ENCODE measurements around the gene SCO1.

Gene SCO1

DNA sequence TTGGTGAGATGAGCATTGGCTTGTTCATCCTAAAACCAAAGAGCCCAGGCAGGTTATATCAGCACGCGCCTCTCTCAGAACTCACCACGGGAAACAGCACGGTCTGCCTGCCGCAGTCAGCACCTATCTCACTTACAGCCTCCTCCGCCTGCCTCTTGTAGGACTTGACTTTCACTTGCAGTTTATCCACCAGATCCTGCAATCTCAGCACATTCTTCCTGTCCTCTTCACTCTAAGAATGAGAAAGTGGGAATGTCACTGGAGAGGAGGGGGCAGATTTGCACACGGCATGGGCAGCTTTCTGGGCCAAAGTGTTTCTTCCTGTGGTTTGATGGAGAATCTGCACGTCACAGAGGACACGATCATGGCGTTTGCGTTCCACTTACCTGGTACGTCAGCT is 67.6 kb downstream of the SCO1 start:
- TF ChIP-seq, protein P1, sequence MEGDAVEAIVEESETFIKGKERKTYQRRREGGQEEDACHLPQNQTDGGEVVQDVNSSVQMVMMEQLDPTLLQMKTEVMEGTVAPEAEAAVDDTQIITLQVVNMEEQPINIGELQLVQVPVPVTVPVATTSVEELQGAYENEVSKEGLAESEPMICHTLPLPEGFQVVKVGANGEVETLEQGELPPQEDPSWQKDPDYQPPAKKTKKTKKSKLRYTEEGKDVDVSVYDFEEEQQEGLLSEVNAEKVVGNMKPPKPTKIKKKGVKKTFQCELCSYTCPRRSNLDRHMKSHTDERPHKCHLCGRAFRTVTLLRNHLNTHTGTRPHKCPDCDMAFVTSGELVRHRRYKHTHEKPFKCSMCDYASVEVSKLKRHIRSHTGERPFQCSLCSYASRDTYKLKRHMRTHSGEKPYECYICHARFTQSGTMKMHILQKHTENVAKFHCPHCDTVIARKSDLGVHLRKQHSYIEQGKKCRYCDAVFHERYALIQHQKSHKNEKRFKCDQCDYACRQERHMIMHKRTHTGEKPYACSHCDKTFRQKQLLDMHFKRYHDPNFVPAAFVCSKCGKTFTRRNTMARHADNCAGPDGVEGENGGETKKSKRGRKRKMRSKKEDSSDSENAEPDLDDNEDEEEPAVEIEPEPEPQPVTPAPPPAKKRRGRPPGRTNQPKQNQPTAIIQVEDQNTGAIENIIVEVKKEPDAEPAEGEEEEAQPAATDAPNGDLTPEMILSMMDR (IDR thresholded peaks at IDR 0.05) = no peak

DNA sequence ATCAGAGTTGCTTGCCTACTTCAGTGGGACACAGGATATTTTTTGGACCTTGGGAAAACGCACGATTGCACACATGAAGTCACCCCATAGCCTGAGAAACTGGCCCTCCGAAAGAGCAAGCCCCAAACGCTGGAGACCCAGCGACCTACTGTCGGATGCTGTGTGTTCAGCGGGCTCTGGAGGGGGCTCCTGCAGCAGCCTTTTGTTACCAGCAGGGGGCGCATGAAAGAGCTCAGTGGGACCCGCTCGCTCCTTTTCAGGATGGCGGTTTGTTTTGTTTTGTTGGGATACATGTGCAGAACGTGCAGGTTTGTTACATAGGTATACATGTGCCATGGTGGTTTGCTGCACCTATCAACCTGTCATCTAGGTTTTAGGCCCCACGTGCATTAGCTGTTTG is 68.6 kb downstream of the SCO1 start:
- TF ChIP-seq, protein P1 (IDR thresholded peaks at IDR 0.05) = peak; percentile 45

DNA sequence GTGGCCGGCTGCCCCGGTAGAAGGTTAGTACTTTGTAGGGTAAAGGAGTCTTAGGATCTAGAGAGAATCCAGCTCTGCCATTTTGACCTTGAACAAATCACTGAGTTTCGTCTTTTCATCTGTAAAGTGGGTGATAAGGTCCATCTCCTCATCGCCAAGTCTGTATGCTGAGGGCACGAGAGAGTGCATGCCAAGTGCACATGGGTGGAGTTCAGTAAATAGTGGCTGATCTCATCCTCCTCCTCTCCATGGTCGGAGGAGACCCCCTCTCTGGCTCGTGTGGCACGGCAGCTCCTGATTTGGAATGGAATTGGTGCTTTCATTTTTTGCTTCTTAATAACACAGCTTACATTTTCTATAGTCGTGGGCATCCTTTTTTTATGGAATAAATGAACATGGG is 70.9 kb downstream of the SCO1 start:
- TF ChIP-seq, protein P1 (IDR thresholded peaks at IDR 0.05) = no peak

- TF ChIP-seq, protein P1 (IDR thresholded peaks at IDR 0.05) = no peak
These were observed 72.4 kb downstream of the SCO1 start for GRCh38 chr17:10624969-10625368.

- TF ChIP-seq, protein P1 (IDR thresholded peaks at IDR 0.05) = no peak
These were observed 73.5 kb downstream of the SCO1 start for GRCh38 chr17:10623737-10624338.

DNA sequence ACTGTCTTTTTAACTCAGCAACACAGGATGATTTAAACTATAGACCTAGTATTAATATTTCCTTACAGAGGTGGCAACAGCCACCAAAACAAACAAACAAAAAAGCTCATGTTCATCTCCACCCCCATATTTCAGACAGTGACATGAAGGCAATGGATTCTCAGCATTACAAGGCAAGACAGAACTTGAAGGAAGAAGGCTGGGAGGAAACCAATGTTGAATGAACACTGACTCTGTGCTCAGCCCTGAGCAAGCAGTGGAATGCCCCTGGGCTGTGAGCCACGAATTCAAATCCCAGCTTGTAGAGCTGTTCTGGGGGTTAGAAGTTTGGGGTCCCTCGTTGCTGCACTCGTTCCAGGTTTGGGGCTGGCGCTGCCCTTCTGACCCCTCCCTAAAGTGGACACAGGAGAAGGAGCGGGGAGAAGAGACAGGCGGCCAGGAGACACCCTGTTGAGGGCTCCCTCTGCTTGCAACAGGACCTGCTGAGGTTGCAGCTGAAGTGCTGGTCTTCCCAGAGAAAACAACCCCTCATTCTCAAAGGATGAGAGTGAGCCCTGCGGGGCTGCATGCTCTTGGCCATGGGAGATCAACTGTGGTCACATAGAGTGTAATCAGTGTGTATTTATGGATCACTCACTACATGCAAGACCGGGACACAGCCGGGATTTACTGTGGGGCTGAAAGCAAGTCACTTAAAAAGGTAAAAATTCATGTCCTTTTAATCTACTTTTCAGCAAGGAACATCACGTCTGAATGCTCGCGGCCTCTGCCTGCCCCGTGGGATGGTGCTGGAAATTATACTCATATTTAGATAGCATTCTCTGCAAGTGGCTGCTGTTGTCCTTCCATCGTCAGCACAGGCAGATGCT is 74.5 kb downstream of the SCO1 start:
- TF ChIP-seq, protein P1 (IDR thresholded peaks at IDR 0.05) = no peak
